Skeletal muscle cell (primary cell): ENCODE results near the gene CIZ1.

Experiments
- DNase-seq: peaks from one replicate; pipeline ENCODE4 v3.0.0-alpha.2; 2010; ENCODE audit warnings: low read depth
- H3K4me3 ChIP-seq: 2 replicates; pipeline ENCODE4 v1.5.1; 2011; ENCODE audit warnings: low read depth, mild to moderate bottlenecking, control low read depth, low read length, moderate library complexity

The CIZ1 gene

DNA sequence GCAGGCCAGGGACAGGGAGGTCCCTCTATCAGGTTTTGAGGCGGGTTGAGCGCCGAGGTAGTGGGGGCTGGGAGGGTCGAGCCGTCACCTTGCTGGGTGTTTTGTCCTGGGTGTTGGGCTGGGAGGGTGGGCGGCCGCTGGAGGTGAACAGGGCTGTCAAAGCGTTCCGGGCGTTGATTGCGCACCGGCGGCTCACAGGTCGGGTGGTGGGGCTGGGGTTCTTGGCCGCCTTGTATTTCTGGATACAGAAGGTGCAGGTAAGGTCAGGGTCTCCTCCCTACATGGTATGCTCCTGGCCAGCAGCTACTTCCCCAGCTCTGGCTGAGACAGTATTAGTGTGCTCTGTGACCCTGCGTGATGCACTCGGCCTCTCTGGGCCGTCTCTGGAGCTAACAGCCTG is 25.2 kb downstream of the CIZ1 start:
- no peak overlapping the region for H3K4me3 ChIP-seq
- no peak for DNase-seq

DNA sequence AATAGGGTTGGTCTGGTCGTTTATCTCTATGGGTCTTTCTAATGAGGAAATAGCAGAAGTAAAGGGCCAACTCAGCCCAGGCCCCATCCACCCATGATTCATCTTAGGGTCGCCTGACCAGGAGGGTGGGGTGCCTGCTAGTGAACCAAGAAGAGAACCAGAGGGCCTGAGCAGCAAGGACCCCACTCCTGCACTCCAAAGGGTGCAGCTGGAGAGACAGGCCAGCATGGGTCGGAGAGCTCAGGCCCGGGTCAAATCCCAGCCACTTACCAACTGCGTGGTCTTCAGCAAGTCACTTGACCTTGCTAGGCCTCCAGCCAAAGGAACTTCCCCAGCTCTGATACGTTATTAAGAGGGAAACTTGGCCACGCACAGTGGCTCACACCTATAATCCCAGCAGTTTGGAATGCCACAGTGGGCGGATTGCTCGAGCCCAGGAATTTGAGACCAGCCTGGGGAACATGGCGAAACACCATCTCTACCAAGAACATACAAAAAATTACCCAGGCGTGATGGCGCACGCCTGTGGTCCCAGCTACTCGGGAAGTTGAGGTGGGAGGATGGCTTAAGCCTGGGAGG is 27.0 kb downstream of the CIZ1 start:
- peak; percentile 24 for DNase-seq
- no peak overlapping the region for H3K4me3 ChIP-seq

DNA sequence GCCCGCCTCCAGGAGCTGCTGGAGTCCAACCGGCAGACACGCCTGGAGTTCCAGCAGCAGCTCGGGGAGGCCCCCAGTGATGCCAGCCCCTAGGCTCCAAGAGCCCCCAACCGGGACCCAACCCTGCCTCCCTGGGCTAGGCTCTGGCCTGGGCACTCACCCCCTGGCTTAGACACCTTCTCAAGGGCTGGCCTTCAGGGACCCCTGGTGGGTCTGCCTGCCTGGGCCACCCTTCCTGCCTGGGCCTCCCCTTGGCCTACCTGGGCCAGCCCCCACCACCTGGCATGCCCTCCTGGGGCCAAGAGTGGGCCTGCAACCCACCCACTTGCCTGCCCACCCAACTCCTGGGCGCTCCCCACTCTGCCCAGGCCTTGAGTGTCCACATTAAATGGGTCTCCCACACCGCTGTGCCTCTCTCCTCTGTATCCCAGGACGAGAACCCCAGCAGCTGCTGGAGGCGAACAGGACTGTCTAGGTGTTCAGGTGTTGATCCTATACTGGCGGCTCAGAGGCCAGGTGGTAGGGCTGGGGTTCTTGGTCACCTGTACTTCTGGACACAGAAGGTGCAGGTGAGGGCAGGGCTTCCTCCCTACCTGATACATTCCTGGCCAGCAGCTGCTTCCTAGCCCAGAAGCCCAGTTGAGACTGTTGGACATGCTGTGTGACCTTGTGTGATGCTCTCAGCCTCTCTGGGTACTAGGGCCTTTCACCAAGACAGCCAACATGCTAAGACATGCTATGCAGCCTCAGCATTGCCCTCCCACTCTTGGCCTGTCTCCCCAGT is 27.7 kb downstream of the CIZ1 start:
- no peak overlapping the region for H3K4me3 ChIP-seq
- DNase-seq, result no peak

- no peak overlapping the region for H3K4me3 ChIP-seq
- no peak for DNase-seq
Measured at GRCh38 chr9:128163027-128163515, 28.3 kb downstream of the CIZ1 start.

GRCh38 chr9:128162215-128163026 is 29.0 kb downstream of the CIZ1 start:
- DNase-seq, result no peak
- no peak overlapping the region for H3K4me3 ChIP-seq

DNA sequence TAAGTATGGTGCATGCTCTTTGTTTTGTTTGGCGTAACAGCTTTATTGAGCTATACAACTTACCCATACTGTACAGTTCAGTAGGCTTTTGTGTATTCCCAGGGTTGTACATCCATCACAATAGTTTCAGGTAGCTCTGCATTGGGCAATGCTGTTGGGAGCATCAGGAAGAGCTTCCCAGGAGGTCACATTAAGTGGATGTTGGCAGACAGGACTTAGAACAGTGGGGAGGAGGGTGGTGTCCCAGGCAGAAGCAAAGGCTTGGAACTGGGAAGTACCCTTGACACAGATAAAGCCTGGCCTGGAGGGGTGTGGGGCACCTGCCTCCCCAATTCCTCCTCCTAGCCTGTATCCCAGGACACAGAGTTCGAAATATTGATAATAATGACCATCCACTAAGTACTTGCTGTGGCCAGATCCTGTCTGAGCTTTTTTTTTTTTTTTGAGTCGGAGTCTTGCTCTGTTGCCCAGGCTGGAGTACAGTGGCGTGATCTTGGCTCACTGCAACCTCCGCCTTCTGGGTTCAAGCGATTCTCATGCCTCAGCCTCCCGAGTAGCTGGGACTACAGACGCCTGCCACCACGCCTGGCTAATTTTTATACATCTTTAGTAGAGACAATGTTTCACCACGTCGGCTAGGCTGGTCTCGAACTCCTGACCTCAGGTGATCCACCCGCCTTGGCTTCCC is 30.0 kb downstream of the CIZ1 start:
- peak overlapping the region; percentile 90 for H3K4me3 ChIP-seq
- DNase-seq, result no peak

DNA sequence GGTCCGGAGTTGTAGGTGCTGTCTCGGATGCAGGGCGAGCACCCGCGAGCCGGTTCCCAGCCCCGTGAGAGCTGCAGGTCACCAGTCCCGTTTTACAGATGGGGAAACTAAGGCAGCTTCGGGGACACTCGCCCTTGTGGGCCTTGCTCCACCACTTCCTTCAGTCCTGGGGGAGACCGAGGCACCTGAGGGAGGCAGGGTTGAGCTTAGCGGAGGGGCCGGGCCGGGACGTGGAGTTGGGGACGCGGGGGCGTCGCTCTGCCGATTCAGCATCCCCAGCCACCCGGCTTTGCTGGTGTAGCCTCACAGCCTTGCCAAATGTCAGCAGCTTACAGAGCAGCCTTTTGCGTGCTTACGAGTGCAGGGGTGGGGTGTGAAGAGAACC is 30.8 kb downstream of the CIZ1 start:
- no peak for DNase-seq
- H3K4me3 ChIP-seq, result peak overlapping the region; percentile 90

- DNase-seq, result peak; percentile 69
- H3K4me3 ChIP-seq, result peak within 1 kb of the TSS; percentile 90
Measured at GRCh38 chr9:128159784-128160602, 31.4 kb downstream of the CIZ1 start, which contains the start of gene BBLN. Gene BBLN (plus strand): TSS chr9:128160265. CDS start chr9:128160408, 143 bp downstream.

- H3K4me3 ChIP-seq, result peak overlapping the region; percentile 52
- DNase-seq, result no peak
Measured at GRCh38 chr9:128159522-128159783, 31.9 kb downstream of the CIZ1 start.

- no peak overlapping the region for H3K4me3 ChIP-seq
- no peak for DNase-seq
Measured at GRCh38 chr9:128155736-128156500, 35.5 kb downstream of the CIZ1 start.

DNA sequence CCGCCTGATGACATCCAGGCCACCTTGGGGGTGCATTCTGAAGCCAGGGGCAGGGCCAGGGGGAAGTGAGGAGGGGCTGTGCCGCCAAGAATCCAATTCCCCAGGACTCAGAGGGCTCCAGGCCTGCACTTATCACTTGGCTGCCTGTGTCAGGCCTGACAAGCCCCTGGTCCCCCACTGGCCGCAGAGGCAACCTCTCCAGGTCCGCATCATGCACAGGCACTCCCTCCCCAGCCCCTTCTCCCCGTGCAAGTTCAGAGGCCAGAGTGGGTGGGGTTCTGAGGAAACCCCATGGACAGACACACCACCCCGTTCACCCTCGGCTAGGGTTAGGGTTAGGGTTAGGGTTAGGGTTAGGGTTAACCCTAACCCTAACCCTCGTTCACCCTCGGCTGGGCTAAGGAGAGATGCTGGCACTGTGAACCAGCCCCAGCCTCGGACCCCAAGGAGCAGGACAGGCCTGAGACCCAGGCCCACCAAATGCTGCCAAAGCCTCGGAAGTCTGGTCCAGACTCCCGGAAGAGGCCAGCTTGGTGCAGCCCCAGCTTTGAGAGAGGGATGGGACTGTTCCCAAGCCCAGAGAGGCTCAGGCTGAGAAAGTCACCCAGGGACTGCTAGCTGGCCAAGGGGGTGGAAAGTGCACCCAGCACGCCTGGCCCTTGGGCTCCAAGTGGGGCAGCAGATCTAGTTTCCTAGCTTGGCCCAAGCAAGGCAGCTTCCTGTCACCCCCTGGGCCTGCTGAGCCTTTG is 37.3 kb downstream of the CIZ1 start:
- no peak overlapping the region for H3K4me3 ChIP-seq
- no peak for DNase-seq

DNA sequence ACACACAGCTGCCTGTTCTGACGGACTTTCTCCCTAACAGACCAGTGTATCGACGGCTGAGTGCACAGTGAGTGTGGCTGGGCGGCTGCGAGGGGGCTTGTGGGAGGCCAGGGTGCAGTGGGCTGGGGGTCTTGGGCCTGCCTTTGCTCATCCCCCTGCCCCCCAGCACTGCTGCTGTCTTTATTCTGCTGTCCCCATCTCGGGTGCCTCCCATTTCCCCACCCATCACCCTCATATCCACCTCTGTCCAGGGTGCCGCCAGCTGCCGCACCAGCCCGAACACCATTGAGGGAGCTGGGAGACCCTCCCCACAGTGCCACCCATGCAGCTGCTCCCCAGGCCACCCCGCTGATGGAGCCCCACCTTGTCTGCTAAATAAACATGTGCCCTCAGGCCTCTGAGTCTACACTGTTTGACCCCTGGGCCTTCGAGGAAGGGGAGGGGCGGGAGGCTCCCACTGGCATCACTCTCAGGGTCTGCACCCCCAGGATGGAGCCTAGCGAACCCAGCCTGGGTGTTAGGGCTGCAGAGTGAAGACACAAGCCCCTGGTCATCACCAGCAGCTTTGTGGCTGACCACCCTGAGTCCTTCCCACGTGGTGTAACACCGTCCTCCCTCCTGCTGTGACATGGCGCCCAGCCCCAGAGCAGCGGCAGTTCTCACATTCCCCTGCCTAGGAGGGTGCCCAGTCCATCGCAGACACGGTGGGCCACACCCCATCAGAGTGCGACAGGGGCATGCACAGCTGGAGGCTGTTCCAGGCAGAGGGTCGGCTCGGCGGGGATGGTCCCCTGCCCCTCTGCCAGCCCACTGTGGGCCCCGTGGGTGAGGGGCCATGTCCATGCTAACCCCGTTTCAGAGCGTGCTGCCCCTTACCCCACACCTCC is 38.1 kb downstream of the CIZ1 start:
- no peak for DNase-seq
- H3K4me3 ChIP-seq, result no peak overlapping the region

DNA sequence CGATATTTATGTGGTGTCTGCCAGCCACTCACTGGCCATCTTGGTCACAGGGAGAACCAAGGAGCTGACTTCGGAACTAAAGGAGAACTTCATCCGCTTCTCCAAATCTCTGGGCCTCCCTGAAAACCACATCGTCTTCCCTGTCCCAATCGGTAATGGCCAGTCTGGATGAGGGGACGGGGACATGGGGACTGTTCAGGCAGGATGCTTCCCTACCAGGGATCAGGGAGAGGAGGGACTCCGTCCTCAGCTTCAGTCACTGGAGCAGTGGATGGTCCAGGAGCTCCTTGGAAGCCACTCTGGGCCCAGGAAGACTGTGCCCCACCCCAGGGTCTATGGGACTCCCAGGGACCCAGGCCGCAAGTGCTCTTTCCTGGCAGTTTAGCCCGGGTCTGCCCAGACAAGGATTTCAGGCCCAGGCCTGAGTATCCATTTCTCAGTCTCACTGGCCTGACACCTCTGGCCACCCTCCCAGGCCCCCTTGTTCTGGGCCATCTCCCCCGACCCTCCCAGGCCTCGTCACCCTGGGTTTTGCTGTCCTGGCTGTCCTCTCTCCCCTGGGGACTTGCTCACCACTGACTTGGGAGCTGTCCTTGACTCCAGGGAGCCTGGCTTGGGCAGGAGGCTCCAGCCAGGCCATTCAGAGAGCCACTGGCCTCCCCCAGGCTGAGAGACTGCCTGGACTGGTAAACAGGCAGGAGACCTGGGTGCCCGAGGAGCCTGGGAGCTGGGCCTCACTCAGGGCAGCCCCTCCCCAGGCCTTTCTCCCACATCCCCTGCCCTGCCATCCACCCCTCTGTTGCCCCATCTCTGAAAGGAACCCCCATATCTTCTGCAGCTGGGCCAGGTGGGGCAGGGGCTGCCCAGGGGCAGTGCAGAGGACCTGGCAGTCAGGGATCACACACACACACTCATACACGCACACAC is 39.0 kb downstream of the CIZ1 start:
- no peak overlapping the region for H3K4me3 ChIP-seq
- DNase-seq, result no peak

DNA sequence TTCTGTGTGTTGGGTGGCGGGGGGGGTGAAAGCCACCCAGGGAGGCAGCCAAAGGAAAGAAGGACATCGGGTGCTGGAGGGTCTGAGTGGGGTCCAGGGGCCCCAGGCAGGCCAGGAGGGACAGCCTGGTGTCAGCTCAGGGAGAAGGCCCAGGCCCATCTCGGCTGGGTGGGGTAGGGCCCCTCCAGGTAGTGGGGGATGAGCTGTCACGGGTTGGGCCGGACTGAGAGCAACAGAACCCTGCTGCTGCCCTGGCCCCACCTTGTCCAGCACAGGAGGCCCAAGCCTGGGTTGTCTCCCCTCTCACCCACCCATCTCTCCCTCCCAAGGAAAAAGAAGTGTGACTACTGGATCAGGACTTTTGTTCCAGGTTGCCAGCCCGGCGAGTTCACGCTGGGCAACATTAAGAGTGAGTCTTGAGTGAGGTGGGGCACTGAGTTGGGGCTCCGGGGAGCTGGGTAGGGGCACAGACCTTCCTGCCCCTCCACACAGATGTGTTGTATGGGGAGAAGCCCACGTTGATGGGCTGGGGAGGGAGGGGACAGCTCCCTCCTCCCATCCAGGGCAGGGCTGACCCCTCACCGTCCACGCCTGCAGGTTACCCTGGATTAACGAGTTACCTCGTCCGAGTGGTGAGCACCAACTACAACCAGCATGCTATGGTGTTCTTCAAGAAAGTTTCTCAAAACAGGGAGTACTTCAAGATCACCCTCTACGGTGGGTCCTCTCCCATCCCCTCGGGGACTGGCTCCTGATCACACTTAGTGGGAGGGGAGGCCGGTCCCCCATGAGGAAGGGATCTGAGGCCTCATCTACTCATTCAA is 39.9 kb downstream of the CIZ1 start:
- no peak for DNase-seq
- H3K4me3 ChIP-seq, result no peak overlapping the region
